ENCODE results near the gene TUBGCP4.
A peak's percentile ranks its signal among the peaks of the same experiment; 100 is the strongest.

The TUBGCP4 gene

GRCh38 chr15:43329960-43330779 lies 40.7 kb upstream of the TUBGCP4 start, which contains the start of gene LCMT2:
TSS of gene LCMT2 (minus strand) at chr15:43330573. CDS start at chr15:43330489, 84 bp downstream.
- Histone ChIP-seq H3K4me3 (ENCODE audit: insufficient read depth in 1 of 2, low read depth in 1 of 2, low read length in 2 of 2) (peak within 1 kb of the TSS; percentile 86 to 90), H3K27ac (ENCODE audit: low read length, poor library complexity, severe bottlenecking) (peak within 1 kb of the TSS; percentile 90), H3K27me3 (ENCODE audit: control insufficient read depth in 1 of 2, insufficient read depth in 1 of 2, low read length in 2 of 2) (no peaks in the 10 kb centered on the region), H3K4me2 (ENCODE audit: low read length, poor library complexity, severe bottlenecking) (peak within 1 kb of the TSS; percentile 57), H3K4me1 (ENCODE audit: control insufficient read depth, insufficient read depth, low read depth, low read length) (peaks cover 10% of the 10 kb centered on the region), H2BK5ac (ENCODE audit: low read depth, low read length, poor library complexity, severe bottlenecking) (no peak within 1 kb of the TSS), H4K91ac (ENCODE audit: low read length) (peak within 1 kb of the TSS; percentile 90), H2AFZ (ENCODE audit: low read depth, low read length) (peak within 1 kb of the TSS; percentile 78), H3K4ac (ENCODE audit: low read depth in 1 of 2, low read length in 2 of 2) (peak within 1 kb of the TSS; percentile 52 to 91), H3K9ac (ENCODE audit: low read length) (peak within 1 kb of the TSS; percentile 89), H3K23ac (ENCODE audit: low read length in 2 of 2) (peak within 1 kb of the TSS in 1 of 2 experiments; percentile 20), H3K14ac (ENCODE audit: low read length in 2 of 2) (peak within 1 kb of the TSS in 1 of 2 experiments; percentile 87), H3K79me1 (replicated peaks; ENCODE audit: low read length, poor library complexity, severe bottlenecking) (peaks cover 18% of the 10 kb centered on the region), H2BK12ac (ENCODE audit: low read length in 2 of 2) (peak within 1 kb of the TSS; percentile 37 to 51), H3K18ac (ENCODE audit: low read depth in 1 of 2, low read length in 2 of 2) (peak within 1 kb of the TSS; percentile 85 to 90), H2AK5ac (ENCODE audit: low read length, severe bottlenecking) (no peak within 1 kb of the TSS), H2BK15ac (ENCODE audit: low read depth, poor library complexity, severe bottlenecking) (peak within 1 kb of the TSS; percentile 9), H3K9me3 (ENCODE audit: control insufficient read depth, low read length) (no peaks in the 10 kb centered on the region), H4K8ac (ENCODE audit: low read length) (peak within 1 kb of the TSS; percentile 99), H3K36me3 (ENCODE audit: control insufficient read depth in 1 of 2, insufficient read depth in 2 of 2, low read depth in 1 of 2, low read length in 2 of 2) (peaks cover 0 to 32% of the 10 kb centered on the region in 2 experiments), H2BK120ac (ENCODE audit: low read depth, low read length) (no peak within 1 kb of the TSS)
- peak; percentile 97 for DNase-seq
- WGBS, result under 1% methylated on average over 86 of the region's 86 CpGs

- peaks cover 0 to 37% of the 10 kb centered on the region in 2 experiments for H3K36me3 ChIP-seq (ENCODE audit: control insufficient read depth in 1 of 2, insufficient read depth in 2 of 2, low read depth in 1 of 2, low read length in 2 of 2)
- peak overlapping the region; percentile 78 for H2AFZ ChIP-seq (ENCODE audit: low read depth, low read length)
- no peak overlapping the region for H2BK5ac ChIP-seq (ENCODE audit: low read depth, low read length, poor library complexity, severe bottlenecking)
- H3K4me3 ChIP-seq (ENCODE audit: insufficient read depth in 1 of 2, low read depth in 1 of 2, low read length in 2 of 2), result peak overlapping the region; percentile 86 to 90
- peak overlapping the region; percentile 73 for H4K8ac ChIP-seq (ENCODE audit: low read length)
- peak overlapping the region; percentile 89 for H3K9ac ChIP-seq (ENCODE audit: low read length)
- H2BK120ac ChIP-seq (ENCODE audit: low read depth, low read length), result no peak overlapping the region
- H2BK15ac ChIP-seq (ENCODE audit: low read depth, poor library complexity, severe bottlenecking), result no peak overlapping the region
- no peaks in the 10 kb centered on the region for H3K27me3 ChIP-seq (ENCODE audit: control insufficient read depth in 1 of 2, insufficient read depth in 1 of 2, low read length in 2 of 2)
- H3K79me1 ChIP-seq (replicated peaks; ENCODE audit: low read length, poor library complexity, severe bottlenecking), result peaks cover 18% of the 10 kb centered on the region
- H3K18ac ChIP-seq (ENCODE audit: low read depth in 1 of 2, low read length in 2 of 2), result peak overlapping the region; percentile 59 to 85
- DNase-seq, result no peak
- H3K9me3 ChIP-seq (ENCODE audit: control insufficient read depth, low read length), result no peaks in the 10 kb centered on the region
- H4K91ac ChIP-seq (ENCODE audit: low read length), result peak overlapping the region; percentile 67
- peak overlapping the region; percentile 34 for H3K27ac ChIP-seq (ENCODE audit: low read length, poor library complexity, severe bottlenecking)
- H3K4me1 ChIP-seq (ENCODE audit: control insufficient read depth, insufficient read depth, low read depth, low read length), result peaks cover 10% of the 10 kb centered on the region
- no peak overlapping the region for H3K23ac ChIP-seq (ENCODE audit: low read length in 2 of 2)
- H3K14ac ChIP-seq (ENCODE audit: low read length in 2 of 2), result no peak overlapping the region
- 5% methylated on average over 5 of the region's 7 CpGs for WGBS
- peak overlapping the region; percentile 57 for H3K4me2 ChIP-seq (ENCODE audit: low read length, poor library complexity, severe bottlenecking)
- H2AK5ac ChIP-seq (ENCODE audit: low read length, severe bottlenecking), result no peak overlapping the region
- peak overlapping the region in 1 of 2 experiments; percentile 57 for H3K4ac ChIP-seq (ENCODE audit: low read depth in 1 of 2, low read length in 2 of 2)
- no peak overlapping the region for H2BK12ac ChIP-seq (ENCODE audit: low read length in 2 of 2)
These were observed 40.2 kb upstream of the TUBGCP4 start for GRCh38 chr15:43330780-43331087.

GRCh38 chr15:43346305-43346704 lies 24.6 kb upstream of the TUBGCP4 start:
- Histone ChIP-seq H3K14ac (ENCODE audit: low read length in 2 of 2) (no peak overlapping the region), H2BK15ac (ENCODE audit: low read depth, poor library complexity, severe bottlenecking) (no peak overlapping the region), H2AK5ac (ENCODE audit: low read length, severe bottlenecking) (no peak overlapping the region), H2BK12ac (ENCODE audit: low read length in 2 of 2) (no peak overlapping the region), H4K91ac (ENCODE audit: low read length) (no peak overlapping the region), H3K23ac (ENCODE audit: low read length in 2 of 2) (no peak overlapping the region), H3K9me3 (ENCODE audit: control insufficient read depth, low read length) (no peaks in the 10 kb centered on the region), H3K4me3 (ENCODE audit: insufficient read depth in 1 of 2, low read depth in 1 of 2, low read length in 2 of 2) (no peak overlapping the region), H3K79me1 (replicated peaks; ENCODE audit: low read length, poor library complexity, severe bottlenecking) (no peaks in the 10 kb centered on the region), H2BK5ac (ENCODE audit: low read depth, low read length, poor library complexity, severe bottlenecking) (no peak overlapping the region), H3K4me1 (ENCODE audit: control insufficient read depth, insufficient read depth, low read depth, low read length) (no peaks in the 10 kb centered on the region), H3K18ac (ENCODE audit: low read depth in 1 of 2, low read length in 2 of 2) (no peak overlapping the region), H3K4me2 (ENCODE audit: low read length, poor library complexity, severe bottlenecking) (no peak overlapping the region), H3K9ac (ENCODE audit: low read length) (no peak overlapping the region), H2AFZ (ENCODE audit: low read depth, low read length) (no peak overlapping the region), H3K27me3 (ENCODE audit: control insufficient read depth in 1 of 2, insufficient read depth in 1 of 2, low read length in 2 of 2) (no peaks in the 10 kb centered on the region), H3K27ac (ENCODE audit: low read length, poor library complexity, severe bottlenecking) (no peak overlapping the region), H2BK120ac (ENCODE audit: low read depth, low read length) (no peak overlapping the region), H3K4ac (ENCODE audit: low read depth in 1 of 2, low read length in 2 of 2) (no peak overlapping the region), H3K36me3 (ENCODE audit: control insufficient read depth in 1 of 2, insufficient read depth in 2 of 2, low read depth in 1 of 2, low read length in 2 of 2) (peaks cover 6 to 77% of the 10 kb centered on the region in 2 experiments), H4K8ac (ENCODE audit: low read length) (no peak overlapping the region)
- DNase-seq, result no peak
- 93% methylated on average over 2 of the region's 2 CpGs for WGBS

- no peaks in the 10 kb centered on the region for H3K4me1 ChIP-seq (ENCODE audit: control insufficient read depth, insufficient read depth, low read depth, low read length)
- WGBS, result 93% methylated on average over 2 of the region's 3 CpGs
- H3K27me3 ChIP-seq (ENCODE audit: control insufficient read depth in 1 of 2, insufficient read depth in 1 of 2, low read length in 2 of 2), result no peaks in the 10 kb centered on the region
- H3K4ac ChIP-seq (ENCODE audit: low read depth in 1 of 2, low read length in 2 of 2), result no peak overlapping the region
- no peak overlapping the region for H4K8ac ChIP-seq (ENCODE audit: low read length)
- no peak overlapping the region for H2BK5ac ChIP-seq (ENCODE audit: low read depth, low read length, poor library complexity, severe bottlenecking)
- peaks cover 4 to 80% of the 10 kb centered on the region in 2 experiments for H3K36me3 ChIP-seq (ENCODE audit: control insufficient read depth in 1 of 2, insufficient read depth in 2 of 2, low read depth in 1 of 2, low read length in 2 of 2)
- no peak overlapping the region for H3K4me3 ChIP-seq (ENCODE audit: insufficient read depth in 1 of 2, low read depth in 1 of 2, low read length in 2 of 2)
- no peaks in the 10 kb centered on the region for H3K9me3 ChIP-seq (ENCODE audit: control insufficient read depth, low read length)
- H2BK120ac ChIP-seq (ENCODE audit: low read depth, low read length), result no peak overlapping the region
- H3K14ac ChIP-seq (ENCODE audit: low read length in 2 of 2), result no peak overlapping the region
- H3K4me2 ChIP-seq (ENCODE audit: low read length, poor library complexity, severe bottlenecking), result no peak overlapping the region
- no peak overlapping the region for H2BK12ac ChIP-seq (ENCODE audit: low read length in 2 of 2)
- no peaks in the 10 kb centered on the region for H3K79me1 ChIP-seq (replicated peaks; ENCODE audit: low read length, poor library complexity, severe bottlenecking)
- no peak overlapping the region for H3K27ac ChIP-seq (ENCODE audit: low read length, poor library complexity, severe bottlenecking)
- no peak overlapping the region for H2BK15ac ChIP-seq (ENCODE audit: low read depth, poor library complexity, severe bottlenecking)
- H3K9ac ChIP-seq (ENCODE audit: low read length), result no peak overlapping the region
- H3K18ac ChIP-seq (ENCODE audit: low read depth in 1 of 2, low read length in 2 of 2), result no peak overlapping the region
- H4K91ac ChIP-seq (ENCODE audit: low read length), result no peak overlapping the region
- no peak overlapping the region for H2AK5ac ChIP-seq (ENCODE audit: low read length, severe bottlenecking)
- no peak overlapping the region for H2AFZ ChIP-seq (ENCODE audit: low read depth, low read length)
- no peak overlapping the region for H3K23ac ChIP-seq (ENCODE audit: low read length in 2 of 2)
- no peak for DNase-seq
These were observed 23.8 kb upstream of the TUBGCP4 start for GRCh38 chr15:43347114-43347513.

Measured in mesenchymal stem cell (in vitro differentiated cells and primary cell).